OCI-LY7 (cell line): ENCODE measurements around the gene VSIR. TPM values are rescaled to one million over a fixed set of nuclear protein-coding genes. Genes with fewer than 3 reads are reported as not detected.

Experiments
- BruUV-seq: library from RNA; stranded (reverse); fragments of 400-500 nt; replicated peaks from 2 replicates; lab custom pipeline; 2021; lab: Mats Ljungman, UMichigan
- CTCF ChIA-PET: fragments of 300-600 bp; sonication (Branson Sonifier 250); formaldehyde crosslinking; loops from one replicate; lab custom pipeline; 2022; ENCODE audit warnings: antibody characterized with exemption; ENCODE audit not compliant: unreplicated experiment; lab: Charles Lee
- POLR2A ChIA-PET: fragments of 300-600 bp; sonication (Branson Sonifier 250); formaldehyde crosslinking; loops from one replicate; lab custom pipeline; 2022; ENCODE audit warnings: antibody characterized with exemption; lab: Charles Lee
- DNase-seq: peaks from one replicate; pipeline ENCODE4 v3.0.0-alpha.2; 2015; ENCODE audit warnings: low spot score
- H2AFZ ChIP-seq: fragments of 200-600 bp; sonication (generic), shearing (Covaris generic); 2 replicates; pipeline ENCODE4 v1.6.1; 2014; ENCODE audit warnings: mild to moderate bottlenecking, antibody characterized with exemption, low read length, moderate library complexity
- H3K27ac ChIP-seq: fragments of 200-600 bp; sonication (generic); 2 replicates; pipeline ENCODE4 v1.5.1; 2014; ENCODE audit warnings: mixed run types, low read depth, mild to moderate bottlenecking, moderate library complexity, low read length, inconsistent platforms; ENCODE audit not compliant: poor library complexity, severe bottlenecking
- H3K36me3 ChIP-seq: fragments of 200-600 bp; sonication (generic); 2 replicates; pipeline ENCODE4 v1.6.1; 2014; ENCODE audit warnings: mild to moderate bottlenecking, antibody characterized with exemption, low read length, moderate library complexity, mixed read lengths; ENCODE audit not compliant: insufficient read depth
- H3K4me1 ChIP-seq: fragments of 200-600 bp; sonication (generic); 2 replicates; pipeline ENCODE4 v1.5.1; 2014; ENCODE audit warnings: mild to moderate bottlenecking, low read length; ENCODE audit not compliant: insufficient read depth, poor library complexity, severe bottlenecking
- H3K4me2 ChIP-seq: fragments of 200-600 bp; sonication (generic); 2 replicates; pipeline ENCODE4 v1.6.1; 2014; ENCODE audit warnings: mild to moderate bottlenecking, low read length
- H3K4me3 ChIP-seq: fragments of 200-600 bp; sonication (generic); 2 replicates; pipeline ENCODE4 v1.5.1; 2014; ENCODE audit warnings: mild to moderate bottlenecking, low read depth, low read length; ENCODE audit not compliant: poor library complexity, severe bottlenecking
- H3K79me2 ChIP-seq: fragments of 200-600 bp; sonication (generic); 2 replicates; pipeline ENCODE4 v1.6.1; 2016; ENCODE audit warnings: low read depth, mild to moderate bottlenecking, low read length, moderate library complexity, mixed read lengths; ENCODE audit not compliant: insufficient read depth
- H3K9me2 ChIP-seq: fragments of 200-600 bp; sonication (generic); 2 replicates; pipeline ENCODE4 v1.6.1; 2016; ENCODE audit warnings: mild to moderate bottlenecking, low read length, mixed read lengths; ENCODE audit not compliant: insufficient read depth
- H3K9me3 ChIP-seq: fragments of 200-600 bp; sonication (generic); 2 replicates; pipeline ENCODE4 v1.6.1; 2014; ENCODE audit warnings: mild to moderate bottlenecking, mixed run types, low read length, mixed read lengths
- H4K20me1 ChIP-seq: fragments of 200-600 bp; sonication (generic); 2 replicates; pipeline ENCODE4 v1.6.1; 2014; ENCODE audit warnings: mild to moderate bottlenecking, antibody characterized with exemption, low read length, moderate library complexity, mixed read lengths; ENCODE audit not compliant: insufficient read depth
- EZH2phosphoT487 ChIP-seq: fragments of 200-600 bp; sonication (generic); IDR thresholded peaks from 2 replicates; pipeline ENCODE4 v1.6.1; 2018; ENCODE audit warnings: low read depth, borderline replicate concordance, mild to moderate bottlenecking, mixed run types, antibody characterized with exemption, low read length, moderate library complexity, mixed read lengths
- intact Hi-C: fragments of 100-400 bp; cut with micrococcal nuclease; formaldehyde crosslinking; loops from one replicate; pipeline ENCODE4 v1.10.0; 2022; ENCODE audit not compliant: unreplicated experiment
- total RNA-seq, 2 experiments: library from RNA; depleted of rRNA in 1 of 2; stranded (reverse); fragments of >200 nt in 1 of 2; shearing (Covaris generic) in 1 of 2; gene quantifications; 2 replicates each; pipeline ENCODE4 v1.2.3, GENCODE V29; 2014 to 2022
- TF ChIP-seq, protein P1 (sequence below): fragments of 200-600 bp; sonication (generic); conservative IDR thresholded peaks from 2 replicates; pipeline ENCODE4 v1.5.1; 2014; ENCODE audit warnings: mild to moderate bottlenecking, antibody characterized with exemption, low read length, moderate library complexity, mixed read lengths

VSIR gene
- total RNA-seq, 2 experiments from 2014 or later = 2.2 to 9.0 TPM

DNA sequence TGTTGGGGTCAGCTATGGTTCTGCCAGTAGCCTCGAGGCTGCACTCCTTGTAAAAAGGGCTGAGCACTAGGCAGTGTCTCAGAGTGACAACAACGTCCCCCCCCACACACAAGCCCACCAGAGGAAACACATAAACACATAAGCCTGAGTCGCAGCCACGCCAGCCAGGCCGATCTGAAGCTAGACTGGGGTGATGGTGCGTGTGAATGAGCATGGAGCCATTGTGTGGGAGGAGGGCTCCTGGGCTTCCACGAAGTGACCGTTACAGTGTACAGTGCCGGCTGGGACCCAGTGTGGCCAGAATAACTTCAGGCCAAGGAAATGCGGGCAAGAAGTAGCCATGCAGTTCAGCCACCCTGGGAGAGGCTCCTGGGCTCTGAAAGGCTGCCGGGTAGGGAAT is 50.0 kb downstream of the VSIR start:
- intact Hi-C loops = loop anchor here (10.0 kb wide), 1 partner anchor 171 kb away; no protein-coding TSS in a partner anchor
- no peak overlapping the region for H3K4me2 ChIP-seq
- no peaks in the 10 kb centered on the region for H4K20me1 ChIP-seq
- H3K9me2 ChIP-seq = no peaks in the 10 kb centered on the region
- no peak overlapping the region for H3K4me3 ChIP-seq
- no peak overlapping the region for H2AFZ ChIP-seq
- H3K4me1 ChIP-seq = peaks cover 38% of the 10 kb centered on the region
- DNase-seq = no peak
- CTCF ChIA-PET = no interaction called here
- no peaks in the 10 kb centered on the region for H3K79me2 ChIP-seq
- no TSS peak for BruUV-seq
- no peaks in the 10 kb centered on the region for H3K36me3 ChIP-seq
- TF ChIP-seq, protein P1, sequence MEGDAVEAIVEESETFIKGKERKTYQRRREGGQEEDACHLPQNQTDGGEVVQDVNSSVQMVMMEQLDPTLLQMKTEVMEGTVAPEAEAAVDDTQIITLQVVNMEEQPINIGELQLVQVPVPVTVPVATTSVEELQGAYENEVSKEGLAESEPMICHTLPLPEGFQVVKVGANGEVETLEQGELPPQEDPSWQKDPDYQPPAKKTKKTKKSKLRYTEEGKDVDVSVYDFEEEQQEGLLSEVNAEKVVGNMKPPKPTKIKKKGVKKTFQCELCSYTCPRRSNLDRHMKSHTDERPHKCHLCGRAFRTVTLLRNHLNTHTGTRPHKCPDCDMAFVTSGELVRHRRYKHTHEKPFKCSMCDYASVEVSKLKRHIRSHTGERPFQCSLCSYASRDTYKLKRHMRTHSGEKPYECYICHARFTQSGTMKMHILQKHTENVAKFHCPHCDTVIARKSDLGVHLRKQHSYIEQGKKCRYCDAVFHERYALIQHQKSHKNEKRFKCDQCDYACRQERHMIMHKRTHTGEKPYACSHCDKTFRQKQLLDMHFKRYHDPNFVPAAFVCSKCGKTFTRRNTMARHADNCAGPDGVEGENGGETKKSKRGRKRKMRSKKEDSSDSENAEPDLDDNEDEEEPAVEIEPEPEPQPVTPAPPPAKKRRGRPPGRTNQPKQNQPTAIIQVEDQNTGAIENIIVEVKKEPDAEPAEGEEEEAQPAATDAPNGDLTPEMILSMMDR = no peak
- TF ChIP-seq EZH2phosphoT487 = no peak
- POLR2A ChIA-PET = interaction anchor here (1.3 kb wide), 1 partner anchor 11 kb away, joined by 7 read pairs; no protein-coding TSS in a partner anchor
- H3K9me3 ChIP-seq = no peaks in the 10 kb centered on the region
- H3K27ac ChIP-seq = no peak overlapping the region

DNA sequence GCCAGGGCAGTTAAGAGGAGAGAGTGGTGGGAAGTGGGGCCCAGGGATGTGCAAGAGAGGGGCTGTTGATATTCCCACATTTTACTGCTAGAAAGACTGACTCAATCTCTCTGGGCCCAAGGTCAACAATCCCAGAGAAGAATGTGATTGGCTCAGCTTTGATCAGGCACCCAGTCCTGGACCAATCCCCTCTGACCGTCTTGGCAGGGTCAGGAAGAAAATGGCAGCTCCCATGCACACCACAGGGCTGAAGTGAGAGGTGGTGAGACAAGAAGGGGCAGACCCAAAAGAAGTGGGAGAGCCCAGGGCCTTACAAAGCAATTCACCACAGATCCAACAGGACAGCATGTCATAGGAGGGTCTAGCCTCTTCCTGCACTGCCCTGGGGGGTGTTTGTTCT is 50.5 kb downstream of the VSIR start:
- CTCF ChIA-PET = no interaction called here
- no peak overlapping the region for H2AFZ ChIP-seq
- no peaks in the 10 kb centered on the region for H3K9me3 ChIP-seq
- BruUV-seq = no TSS peak
- H3K4me2 ChIP-seq = no peak overlapping the region
- intact Hi-C loops = loop anchor here (10.0 kb wide), 1 partner anchor 172 kb away; no protein-coding TSS in a partner anchor
- no peak for TF ChIP-seq EZH2phosphoT487
- TF ChIP-seq, protein P1 = no peak
- H3K4me1 ChIP-seq = peaks cover 33% of the 10 kb centered on the region
- POLR2A ChIA-PET = no interaction called here
- no peaks in the 10 kb centered on the region for H3K36me3 ChIP-seq
- H3K79me2 ChIP-seq = no peaks in the 10 kb centered on the region
- no peak for DNase-seq
- no peak overlapping the region for H3K27ac ChIP-seq
- H3K4me3 ChIP-seq = no peak overlapping the region
- no peaks in the 10 kb centered on the region for H3K9me2 ChIP-seq
- no peaks in the 10 kb centered on the region for H4K20me1 ChIP-seq

DNA sequence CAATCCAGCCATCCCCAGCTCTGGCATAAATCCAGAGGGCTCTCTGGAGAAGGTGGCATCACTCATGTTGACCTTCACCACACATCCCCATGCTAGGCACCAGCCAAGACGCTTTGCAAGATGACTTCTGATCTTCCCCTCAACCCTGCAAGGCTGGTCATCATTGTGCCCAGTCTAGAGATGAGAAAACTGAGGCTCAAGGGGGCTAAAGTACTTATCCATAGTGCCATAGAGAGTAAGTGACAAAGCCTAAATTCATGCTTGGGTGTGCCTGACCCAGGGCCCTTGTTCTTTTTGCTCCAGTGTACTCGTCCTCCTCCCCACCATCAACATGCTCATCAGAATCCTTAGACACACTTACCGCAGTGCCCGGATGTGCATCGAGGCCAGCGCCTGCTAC is 52.0 kb downstream of the VSIR start:
- CTCF ChIA-PET = interaction anchor here (0.6 kb wide), 1 partner anchor 1554 kb away, joined by 3 read pairs; no protein-coding TSS in a partner anchor
- peaks cover 23% of the 10 kb centered on the region for H3K4me1 ChIP-seq
- POLR2A ChIA-PET = no interaction called here

More for the DNA sequence above, 52.0 kb downstream of the VSIR start:
- no peak for TF ChIP-seq EZH2phosphoT487
- TF ChIP-seq, protein P1 = no peak
- BruUV-seq = no TSS peak
- Histone ChIP-seq H3K4me3 (no peak overlapping the region), H4K20me1 (no peaks in the 10 kb centered on the region), H3K4me2 (no peak overlapping the region), H3K36me3 (no peaks in the 10 kb centered on the region), H2AFZ (no peak overlapping the region), H3K79me2 (no peaks in the 10 kb centered on the region), H3K27ac (no peak overlapping the region), H3K9me2 (no peaks in the 10 kb centered on the region), H3K9me3 (no peaks in the 10 kb centered on the region)
- intact Hi-C loops = loop anchor here (10.0 kb wide), 1 partner anchor 173 kb away; no protein-coding TSS in a partner anchor
- DNase-seq = no peak
